ENCODE measurements around the gene CNOT8.
"Not testable (repeated sequence)": the region's sequence is repeated elsewhere in the genome, so short reads cannot be mapped to it uniquely, and the experiment has no call there.

The CNOT8 gene

DNA sequence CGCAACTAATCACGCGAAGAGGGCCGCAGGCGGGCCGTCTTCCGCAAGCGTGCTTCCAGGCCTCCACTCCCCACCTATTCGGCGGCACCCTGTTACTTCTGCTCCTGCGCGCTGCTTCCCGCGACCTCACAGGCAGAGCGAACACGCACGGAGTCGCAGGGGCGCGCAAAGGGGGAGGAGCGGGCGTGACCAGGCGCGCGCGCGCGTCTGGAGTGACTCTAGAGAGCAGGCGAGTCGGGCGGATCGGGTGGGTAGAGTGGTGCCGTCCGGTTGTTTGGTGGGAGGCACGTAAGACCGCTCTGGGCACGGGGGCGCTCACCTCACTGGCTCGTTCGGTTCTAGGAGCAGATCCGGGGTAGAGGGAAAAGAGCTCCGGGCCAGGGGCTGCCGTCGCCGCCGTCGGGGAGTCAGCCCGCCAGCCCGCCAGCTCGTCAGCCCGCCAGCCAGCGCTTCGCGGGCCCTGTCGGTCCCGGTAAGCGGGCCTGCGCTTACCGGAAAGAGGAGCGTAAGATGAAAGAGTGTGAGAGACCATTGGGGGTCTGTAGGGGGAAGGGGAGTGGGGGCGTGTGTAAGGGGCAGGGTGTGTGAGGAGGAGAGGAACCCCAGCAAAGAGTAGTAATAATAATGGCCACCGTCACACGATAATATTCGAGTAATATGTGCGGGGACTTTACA, at the start of gene CNOT8:
CNOT8 (plus strand) TSS at position 331 of the 675 bp plus-strand sequence. CDS start 4,652 bp downstream, outside the sequence.
- DNase-seq (ENCODE audit: low spot score) = peak; percentile 98

DNA sequence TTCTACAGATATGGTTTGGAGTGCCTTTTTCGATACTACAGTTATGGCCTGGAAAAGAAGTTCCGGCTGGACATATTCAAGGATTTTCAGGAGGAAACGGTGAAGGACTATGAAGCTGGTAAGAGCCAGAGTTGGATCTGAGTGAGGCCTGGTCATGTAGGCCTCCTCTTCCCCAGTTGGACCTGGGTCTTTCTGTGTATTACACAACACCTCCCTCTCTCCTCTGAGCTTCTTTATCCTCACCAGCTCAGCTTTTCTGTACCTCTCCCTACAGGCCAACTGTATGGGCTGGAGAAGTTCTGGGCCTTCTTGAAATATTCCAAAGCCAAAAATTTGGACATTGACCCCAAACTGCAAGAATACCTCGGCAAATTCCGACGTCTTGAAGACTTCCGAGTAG, 47.2 kb upstream of the CNOT8 start:
- DNase-seq (ENCODE audit: low spot score) = no peak

DNA sequence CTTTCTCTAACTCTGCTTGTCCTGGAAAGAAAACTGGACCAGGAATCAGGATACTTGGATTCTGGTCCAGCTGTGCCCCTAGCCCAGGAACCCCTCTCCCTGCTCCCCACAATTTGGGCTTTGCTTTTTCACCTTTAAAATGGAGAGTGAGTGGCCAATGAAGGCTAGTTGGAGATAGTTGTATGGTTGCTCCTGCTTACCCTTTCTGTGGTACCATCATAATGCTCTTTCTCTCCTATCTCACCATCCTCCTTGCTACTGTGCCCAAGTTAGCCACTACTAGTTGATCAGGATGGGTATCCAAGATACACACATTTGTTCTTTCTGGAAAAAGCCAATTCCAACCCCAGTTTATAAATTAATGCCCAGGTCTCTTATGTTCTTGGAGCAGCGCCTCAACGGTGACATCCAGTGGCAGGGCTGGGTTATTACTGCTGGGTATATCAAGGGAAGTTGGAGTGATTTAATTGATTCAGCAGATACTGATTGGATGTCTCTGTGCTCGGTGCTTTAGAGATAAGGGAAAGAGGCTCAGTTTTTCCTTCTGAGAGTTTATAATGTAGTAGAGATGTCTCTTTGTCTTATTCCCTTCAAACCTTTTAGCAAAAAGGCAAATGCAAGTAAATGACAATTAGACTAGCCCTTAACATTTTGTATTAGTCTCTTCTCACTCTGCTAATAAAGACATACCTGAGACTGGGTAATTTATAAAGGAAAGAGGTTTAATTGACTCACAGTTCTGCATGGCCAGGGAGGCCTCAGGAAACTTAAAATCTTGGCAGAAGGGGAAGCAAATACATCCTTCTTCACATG, 46.6 kb upstream of the CNOT8 start:
- DNase-seq (ENCODE audit: low spot score) = peak; percentile 63

DNA sequence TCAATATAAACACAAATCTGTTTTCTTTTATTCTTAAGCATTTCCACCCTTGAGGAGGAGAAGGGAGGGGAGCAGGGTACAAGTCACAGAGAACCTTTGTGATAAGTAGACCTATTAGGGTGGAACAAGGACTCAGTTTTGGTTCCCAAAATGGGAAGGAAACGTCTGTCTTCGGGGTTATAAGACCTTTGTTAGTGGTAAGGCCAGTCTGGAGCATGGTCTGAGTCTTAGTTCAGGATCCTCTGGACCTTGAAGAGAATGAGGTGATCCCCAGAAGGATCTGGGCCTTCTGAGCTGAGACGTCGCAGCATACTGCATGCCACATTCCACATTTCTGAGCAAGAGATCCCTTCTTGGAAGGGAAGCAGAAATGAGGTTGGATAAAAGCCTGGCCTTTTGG, 45.3 kb upstream of the CNOT8 start:
- DNase-seq (ENCODE audit: low spot score) = no peak

DNA sequence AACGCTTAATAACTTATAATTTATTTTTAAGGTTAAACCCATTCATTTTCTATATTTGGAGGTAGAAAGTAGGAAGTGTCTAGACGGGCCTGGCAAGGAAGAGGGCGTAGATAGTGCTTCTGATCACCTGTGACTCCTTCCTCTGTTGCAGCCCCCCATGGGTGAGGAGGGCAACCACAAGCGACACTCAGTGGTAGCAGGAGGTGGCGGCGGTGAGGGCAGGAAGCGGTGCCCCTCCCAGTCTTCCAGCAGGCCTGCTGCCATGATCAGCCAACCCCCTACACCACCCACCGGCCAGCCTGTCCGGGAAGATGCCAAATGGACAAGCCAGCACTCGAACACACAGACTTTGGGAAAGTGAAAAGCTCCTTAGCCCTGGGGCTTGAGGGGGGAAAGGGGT, 44.7 kb upstream of the CNOT8 start:
- DNase-seq (ENCODE audit: low spot score) = no peak

DNA sequence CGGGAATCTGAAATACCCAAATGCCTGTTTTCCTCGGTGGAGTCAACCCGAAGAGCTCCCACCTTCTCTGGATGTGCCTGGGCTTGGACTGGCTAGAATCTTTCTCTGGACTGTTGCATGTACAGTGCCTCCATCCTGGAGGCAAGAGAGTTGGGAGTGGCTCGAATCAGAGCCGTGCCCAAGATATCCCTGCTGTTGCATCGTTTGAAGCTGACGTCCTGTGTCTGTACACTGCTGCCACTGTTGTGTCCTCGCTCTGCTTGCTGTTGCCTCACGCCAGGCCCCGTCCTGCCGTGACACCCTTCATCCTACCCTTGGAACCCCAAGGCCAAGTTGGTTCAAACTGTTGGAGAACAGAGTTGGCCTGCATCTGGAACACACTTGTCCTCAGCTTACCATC, 43.4 kb upstream of the CNOT8 start:
- no peak for DNase-seq (ENCODE audit: low spot score)

DNA sequence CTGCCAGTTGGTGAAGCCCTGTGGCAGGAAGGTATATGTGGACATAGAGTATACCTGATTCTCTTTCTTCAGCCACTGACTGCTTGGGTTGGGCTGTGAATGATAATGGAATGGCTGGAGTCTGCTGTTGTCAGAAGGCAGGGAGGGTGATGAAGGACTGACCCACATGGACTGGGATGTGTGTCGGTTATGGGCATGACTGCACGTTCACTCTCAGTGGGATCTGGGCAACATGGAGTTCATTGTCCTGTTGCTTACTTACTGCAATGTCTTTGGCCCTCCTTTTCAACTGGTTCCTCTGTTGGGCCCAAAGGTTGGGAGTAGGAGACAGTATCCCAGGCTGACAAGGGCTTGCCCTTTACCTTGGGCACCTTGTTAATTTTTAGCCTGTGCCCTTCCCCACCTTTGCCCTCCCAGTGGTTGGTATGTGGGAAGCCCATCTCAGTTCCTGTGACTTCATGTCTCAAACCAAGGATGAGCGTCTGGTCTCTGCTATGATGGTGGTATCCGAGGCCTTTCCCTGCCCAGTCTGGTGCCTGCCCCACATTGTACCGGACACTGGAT, 42.7 kb upstream of the CNOT8 start:
- no peak for DNase-seq (ENCODE audit: low spot score)

DNA sequence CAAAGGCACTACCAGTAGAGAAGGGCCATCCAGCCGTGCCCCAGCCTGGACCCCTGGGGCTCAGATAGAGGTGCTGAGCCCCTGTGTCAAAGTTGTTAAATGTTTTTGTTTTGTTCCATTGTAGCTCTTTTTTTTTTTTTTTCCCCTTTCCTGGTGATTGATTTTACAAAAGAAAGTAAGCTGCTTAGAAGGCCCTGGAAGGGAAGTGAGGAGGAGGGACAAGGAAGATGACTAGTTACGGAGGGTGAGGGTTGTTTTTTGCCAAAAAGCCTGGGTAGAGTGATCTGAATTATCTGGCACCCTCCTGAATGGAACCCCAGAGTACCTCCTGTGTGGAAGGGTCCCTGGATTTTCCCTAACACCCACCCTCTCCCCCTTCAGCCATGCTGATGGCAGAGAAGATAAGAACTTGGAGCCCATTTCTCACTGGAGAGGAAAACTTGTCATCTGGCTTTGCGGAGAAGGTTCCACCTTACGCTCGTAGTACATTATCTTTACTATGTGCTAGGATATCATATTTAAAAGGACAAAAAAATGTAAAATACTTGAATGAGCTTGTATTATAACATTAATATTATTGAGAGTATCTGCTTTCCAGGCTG, 41.4 kb upstream of the CNOT8 start:
- DNase-seq (ENCODE audit: low spot score) = no peak

DNA sequence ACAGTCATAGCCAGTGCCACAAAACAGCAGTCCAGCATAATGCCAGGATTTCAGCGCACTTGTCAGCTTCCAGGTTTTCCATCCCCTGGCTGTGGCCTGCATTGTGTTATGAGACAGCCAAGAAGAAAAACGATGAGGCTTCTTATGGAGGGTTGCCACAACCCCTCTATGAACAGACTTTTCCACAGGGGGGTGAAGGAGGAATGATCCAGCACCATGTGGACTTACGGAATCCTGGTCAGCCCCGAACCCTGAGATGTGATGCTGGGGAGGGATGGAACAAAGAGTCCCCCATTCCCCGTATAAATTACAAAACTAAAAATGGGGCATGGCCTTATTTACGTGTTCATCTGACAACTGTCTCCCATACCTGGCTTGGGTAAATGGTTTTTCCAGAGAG, 40.6 kb upstream of the CNOT8 start:
- no peak for DNase-seq (ENCODE audit: low spot score)

DNA sequence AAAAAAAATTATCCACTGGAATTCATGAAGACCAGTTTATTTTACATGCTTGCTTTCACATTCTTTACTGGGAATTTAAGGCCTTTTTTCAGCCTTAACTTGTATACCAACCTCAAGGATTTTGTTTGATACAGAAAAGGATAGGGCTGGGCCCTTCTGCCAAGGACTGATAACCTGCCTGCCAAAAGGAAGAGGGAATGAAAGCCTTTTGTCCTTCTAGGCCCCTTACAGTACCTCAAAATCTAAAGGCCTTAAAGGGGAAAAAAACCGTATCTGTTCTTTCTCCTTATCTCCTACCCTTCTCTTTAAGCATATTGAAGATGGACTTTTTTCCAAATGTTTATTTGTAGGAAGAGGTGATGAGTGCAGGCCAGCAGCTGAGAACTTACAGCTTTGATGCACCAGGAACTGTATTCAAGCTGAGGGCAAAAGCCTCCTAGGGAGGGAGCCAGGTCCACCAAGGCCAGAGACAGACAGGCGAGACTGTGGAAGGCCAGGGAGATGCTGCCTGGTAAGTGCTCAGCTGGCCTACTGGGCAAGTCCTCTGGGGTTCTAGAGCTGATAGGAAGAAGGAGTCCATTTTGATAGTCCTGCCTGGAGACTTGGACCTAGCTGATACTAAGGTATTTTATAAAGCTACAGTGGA, 39.8 kb upstream of the CNOT8 start:
- DNase-seq (ENCODE audit: low spot score) = no peak

DNA sequence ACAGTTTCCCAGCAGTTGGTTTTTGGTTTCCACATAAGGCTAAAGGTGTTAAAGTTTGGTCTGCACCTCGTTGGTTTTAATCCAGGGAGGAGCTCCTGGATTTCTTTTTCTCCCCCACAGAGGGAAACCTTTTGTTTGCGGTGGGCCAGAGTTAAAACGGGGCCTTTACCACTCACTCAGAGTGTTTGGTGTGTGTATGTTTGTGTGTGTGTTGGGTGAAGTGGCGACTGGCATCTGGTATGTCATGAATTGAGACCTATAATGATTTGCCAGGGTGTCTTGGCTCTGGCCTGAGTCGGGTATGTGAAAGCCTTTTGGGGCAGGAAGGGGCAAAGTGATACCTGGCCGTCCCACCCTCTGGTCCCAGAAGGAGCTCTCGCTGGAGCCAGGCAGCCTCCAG, 38.9 kb upstream of the CNOT8 start:
- no peak for DNase-seq (ENCODE audit: low spot score)

DNA sequence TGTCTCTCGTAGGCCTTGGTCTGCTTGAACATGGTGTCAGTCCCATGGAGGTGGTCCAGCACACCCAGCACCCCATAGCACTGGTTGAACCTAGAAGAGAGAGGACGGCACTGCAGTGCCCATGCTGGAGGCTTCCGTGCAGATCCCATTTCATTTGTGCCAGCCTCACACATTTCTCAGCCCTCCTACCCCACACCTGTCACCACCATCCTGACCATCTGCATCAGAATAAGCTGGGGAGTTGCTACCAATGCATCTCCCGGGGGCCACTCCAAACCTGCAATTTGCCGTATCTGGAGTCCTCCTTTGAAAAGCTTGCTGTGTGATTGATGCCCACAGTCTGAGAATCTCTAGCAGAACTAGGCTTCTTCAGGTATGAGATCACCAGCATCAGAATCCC, 38.0 kb upstream of the CNOT8 start:
- DNase-seq (ENCODE audit: low spot score) = no peak

DNA sequence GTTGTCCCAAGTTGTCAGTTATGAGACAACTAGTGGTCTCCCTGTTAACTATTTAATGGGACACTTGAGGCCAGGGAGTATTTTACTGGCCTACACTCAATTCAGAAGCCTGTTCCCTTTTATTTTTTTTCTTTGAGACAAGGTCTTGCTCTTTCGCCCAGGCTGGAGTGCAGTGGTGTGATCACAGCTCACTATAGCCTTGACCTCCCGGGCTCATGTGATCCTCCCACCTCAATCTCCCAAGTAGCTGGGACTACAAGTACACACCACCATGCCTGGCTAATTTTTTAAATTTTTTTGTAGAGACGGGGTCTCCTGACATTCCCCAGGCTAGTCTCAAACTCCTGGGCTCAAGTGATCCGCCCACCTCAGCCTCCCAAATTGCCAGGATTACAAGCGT, 35.5 kb upstream of the CNOT8 start:
- DNase-seq (ENCODE audit: low spot score) = not testable (repeated sequence)

DNA sequence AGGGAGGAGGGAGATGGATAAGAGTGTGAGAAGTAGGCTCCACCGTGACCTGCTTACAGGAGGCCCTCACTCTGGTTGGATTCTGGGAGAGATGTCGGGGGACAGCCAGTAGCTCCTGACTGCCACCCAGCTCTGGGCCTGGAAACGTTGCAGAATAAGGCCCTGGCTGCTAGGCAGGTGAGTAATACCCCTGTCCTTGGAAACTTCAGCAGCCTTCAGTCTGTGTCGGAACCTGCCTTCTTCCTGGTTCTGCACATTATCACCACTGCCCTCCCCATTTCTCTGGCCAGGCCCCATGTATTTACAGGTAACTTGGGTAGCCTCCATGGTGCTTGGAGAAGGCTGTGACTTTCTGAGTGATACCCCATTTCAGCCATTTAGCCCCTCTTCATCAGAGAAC, 34.8 kb upstream of the CNOT8 start:
- DNase-seq (ENCODE audit: low spot score) = no peak

DNA sequence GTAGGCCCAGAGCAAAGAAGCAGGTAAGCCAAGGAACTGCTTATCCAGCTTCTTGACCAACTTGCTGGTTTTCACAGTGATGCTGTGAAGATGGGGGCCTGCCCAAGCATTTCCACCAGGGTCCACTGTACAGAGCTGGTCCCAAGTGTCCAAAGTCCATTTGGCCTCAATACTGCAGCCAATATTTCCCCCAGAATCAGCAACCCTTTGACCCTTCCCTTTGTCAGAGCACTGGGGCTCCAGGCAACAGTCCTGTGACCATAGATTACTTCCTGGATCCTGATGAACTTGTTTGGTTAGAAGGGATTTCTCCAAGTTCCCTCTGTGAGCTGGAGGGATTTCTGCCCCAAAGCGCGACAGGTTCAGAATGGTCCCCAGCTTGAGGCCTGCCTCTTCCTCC, 34.4 kb upstream of the CNOT8 start:
- DNase-seq (ENCODE audit: low spot score) = no peak

DNA sequence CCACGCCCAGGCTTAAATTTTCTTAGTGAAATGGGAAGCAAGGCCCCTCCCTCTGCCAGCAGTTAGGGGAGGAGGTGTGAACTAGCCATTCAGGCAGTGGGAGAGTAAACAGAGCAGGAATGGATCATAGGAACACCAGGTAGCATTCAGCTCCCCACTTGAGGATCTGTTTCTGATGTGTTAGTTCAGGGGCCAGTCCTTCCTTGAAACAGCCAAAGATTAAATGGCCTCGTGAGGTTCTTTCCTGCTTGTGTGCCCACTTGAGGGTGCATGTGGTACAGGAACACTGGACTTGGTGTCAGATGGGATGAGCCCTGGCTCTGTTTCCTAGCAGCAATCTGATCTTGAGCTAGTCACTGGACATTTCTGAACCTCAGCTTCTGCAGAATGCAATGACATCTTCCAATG, 29.2 kb upstream of the CNOT8 start:
- DNase-seq (ENCODE audit: low spot score) = no peak

DNA sequence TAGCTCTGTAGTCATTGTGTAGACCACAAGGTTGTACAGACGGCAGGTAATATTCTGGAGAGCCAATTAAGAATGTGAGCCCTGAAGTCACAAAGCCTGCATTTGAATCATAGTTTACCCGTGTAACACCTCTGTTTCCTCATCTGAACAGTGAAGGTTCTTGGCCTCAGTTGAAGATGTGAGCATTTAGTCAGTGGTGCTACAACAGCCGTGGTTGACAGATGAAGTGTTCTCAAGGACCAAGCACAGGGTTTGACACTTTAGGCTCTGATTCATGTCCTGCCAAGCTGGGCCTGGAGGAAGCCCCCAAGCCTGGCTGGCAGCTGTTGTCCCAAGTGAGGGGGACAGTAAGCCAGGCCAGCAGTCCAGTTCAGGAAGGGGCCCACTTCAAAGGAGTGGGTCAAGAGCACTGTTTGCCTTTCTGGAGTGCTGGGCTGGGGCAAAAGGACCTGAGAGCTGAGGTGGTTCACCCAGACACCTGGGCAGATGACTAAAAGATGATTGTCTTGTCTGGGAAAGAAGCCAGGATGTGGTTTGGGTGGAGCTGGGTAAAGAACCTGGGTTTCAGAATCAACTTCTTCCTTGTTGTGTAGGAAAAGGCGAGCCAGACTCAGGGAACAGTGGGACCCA, 28.7 kb upstream of the CNOT8 start:
- DNase-seq (ENCODE audit: low spot score) = no peak

DNA sequence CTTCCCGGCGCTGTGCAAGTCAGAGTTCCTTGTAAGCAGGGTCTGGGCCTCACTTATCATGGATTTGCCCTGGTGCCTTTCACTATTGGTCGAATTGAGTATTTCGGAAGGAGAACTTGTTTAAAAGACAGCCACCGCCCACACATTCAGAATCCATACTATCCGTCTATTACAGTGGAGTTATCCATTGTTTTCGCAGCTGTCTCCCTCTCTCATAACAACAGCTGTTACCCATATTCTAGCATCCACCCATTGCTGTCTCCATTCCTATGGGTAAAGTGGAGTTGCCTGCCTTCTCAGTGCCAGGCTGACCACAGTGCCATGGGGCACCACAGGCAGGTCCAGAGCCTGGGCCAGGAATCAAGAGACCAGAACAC, 28.2 kb upstream of the CNOT8 start:
- DNase-seq (ENCODE audit: low spot score) = no peak

DNA sequence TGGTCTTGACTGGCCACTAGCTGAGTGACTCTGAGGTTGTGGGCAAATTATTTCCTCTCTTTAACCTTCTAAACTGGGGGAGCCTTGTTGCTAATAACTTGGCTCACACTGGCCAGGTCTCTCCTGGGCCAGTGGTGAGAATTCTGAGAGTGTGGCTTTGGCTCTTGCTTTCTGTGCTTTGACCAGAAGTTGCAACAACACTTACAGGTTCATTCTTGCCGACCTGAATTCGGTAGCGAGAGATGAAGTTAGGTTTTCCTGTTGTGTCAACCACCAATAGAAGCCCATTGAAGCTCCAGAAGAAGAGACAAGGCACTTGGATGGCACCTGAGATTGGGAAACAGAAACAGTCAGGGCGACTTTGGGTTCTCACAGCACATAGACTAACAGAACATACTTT, 27.8 kb upstream of the CNOT8 start:
- no peak for DNase-seq (ENCODE audit: low spot score)

DNA sequence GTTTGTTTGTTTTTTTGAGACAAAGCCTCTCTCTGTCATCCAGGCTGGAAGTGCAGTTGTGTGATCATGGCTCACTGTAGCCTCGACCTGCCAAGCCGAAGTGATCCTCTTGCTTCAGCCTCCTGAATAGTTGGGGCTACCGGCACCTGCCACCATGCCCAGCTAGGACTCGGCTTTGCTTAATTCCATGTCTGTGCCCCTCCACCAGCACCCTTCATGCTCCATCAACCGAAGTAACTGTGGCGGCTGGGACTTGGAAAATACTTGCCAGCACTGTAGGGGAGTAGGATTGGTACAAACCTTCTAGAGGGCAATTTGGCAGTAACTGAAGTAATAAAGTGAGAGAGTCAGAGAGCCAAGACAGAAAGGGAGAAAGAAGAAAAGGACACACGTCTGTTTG, 27.0 kb upstream of the CNOT8 start:
- no peak for DNase-seq (ENCODE audit: low spot score)

DNA sequence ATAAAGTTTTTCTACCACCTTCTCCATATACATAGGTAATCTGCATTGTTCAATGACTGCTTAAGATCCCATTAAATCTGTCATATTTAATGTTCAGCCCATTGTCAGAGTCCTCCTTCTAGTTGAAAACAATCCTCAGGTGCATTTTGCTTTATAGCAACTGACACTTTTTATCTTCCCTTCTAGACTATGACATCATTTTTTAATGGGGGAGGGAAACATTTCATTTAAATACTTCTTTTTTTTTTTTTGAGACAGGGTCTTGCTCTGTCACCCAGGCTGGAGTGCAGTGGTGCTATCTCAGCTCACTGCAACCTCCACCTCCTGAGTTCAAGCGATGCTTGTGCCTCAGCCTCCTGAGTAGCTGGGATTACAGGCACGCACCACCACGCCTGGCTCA, 25.6 kb upstream of the CNOT8 start:
- DNase-seq (ENCODE audit: low spot score) = not testable (repeated sequence)

DNA sequence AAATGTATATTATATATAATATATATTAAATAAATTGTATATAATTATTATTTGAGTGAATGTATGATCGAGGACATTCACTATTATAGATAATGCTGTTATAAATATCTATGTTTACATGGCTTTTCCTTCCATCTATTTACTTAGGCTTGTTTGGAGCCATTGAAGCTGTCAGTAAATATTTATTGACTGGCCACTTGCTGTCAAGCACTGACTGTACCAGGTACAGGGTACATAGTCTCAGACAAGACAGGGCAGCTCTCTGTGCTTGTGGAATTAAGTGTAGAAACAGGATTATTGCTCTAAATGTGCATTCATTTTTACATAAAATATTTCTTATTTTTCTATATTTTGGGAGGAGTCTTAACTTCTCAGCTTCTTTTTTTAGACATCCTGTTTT, 24.4 kb upstream of the CNOT8 start:
- DNase-seq (ENCODE audit: low spot score) = no peak
